Mesothelial cell of epicardium (in vitro differentiated cells): Measurements from ENCODE around the gene PHTF2. TPM values are rescaled to one million over a fixed set of nuclear protein-coding genes. Genes with fewer than 3 reads are reported as not detected.

Experiments
- DNase-seq, 2 experiments: peaks; one replicate each; pipeline ENCODE4 v3.0.0; 2021; ENCODE audit warnings: low spot score in 2 of 2; ENCODE audit not compliant: unreplicated experiment in 2 of 2
- H3K27ac Mint-ChIP-seq: 2 replicates; pipeline ENCODE4 v1.8.0; 2021; ENCODE audit warnings: mixed read lengths
- H3K27me3 Mint-ChIP-seq: 2 replicates; pipeline ENCODE4 v1.8.0; 2021; ENCODE audit warnings: low read depth, mixed read lengths
- H3K36me3 Mint-ChIP-seq: 2 replicates; pipeline ENCODE4 v1.8.0; 2021; ENCODE audit warnings: mixed read lengths
- H3K4me1 Mint-ChIP-seq: 2 replicates; pipeline ENCODE4 v1.8.0; 2021; ENCODE audit warnings: mixed read lengths
- H3K4me3 Mint-ChIP-seq: 2 replicates; pipeline ENCODE4 v1.8.0; 2021; ENCODE audit warnings: mild to moderate bottlenecking, moderate library complexity, mixed read lengths
- H3K9me3 Mint-ChIP-seq: 2 replicates; pipeline ENCODE4 v1.8.0; 2021; ENCODE audit warnings: mixed read lengths
- CTCF ChIP-seq: fragments of 200-600 bp; sonication (generic); IDR thresholded peaks from one replicate; pipeline ENCODE4 v1.5.0; 2021; ENCODE audit warnings: antibody characterized with exemption; ENCODE audit not compliant: unreplicated experiment
- total RNA-seq: library from RNA; stranded (reverse); gene quantifications from 3 replicates; pipeline ENCODE4 v1.2.1, GENCODE V29; 2021

PHTF2 gene
- total RNA-seq, 1 donor from 2014 or later: 38.2 TPM

GRCh38 chr7:77858278-77858677 lies 59.7 kb downstream of the PHTF2 start:
- Mint-ChIP-seq H3K27ac (no peak overlapping the region), H3K4me3 (no peak overlapping the region), H3K4me1 (peaks cover 1% of the 10 kb centered on the region), H3K36me3 (peaks cover 12% of the 10 kb centered on the region), H3K27me3 (no peaks in the 10 kb centered on the region), H3K9me3 (no peaks in the 10 kb centered on the region)
- no peak for TF ChIP-seq CTCF
- DNase-seq: no peak

GRCh38 chr7:77859343-77859742 lies 60.8 kb downstream of the PHTF2 start:
- Mint-ChIP-seq H3K4me3 (no peak overlapping the region), H3K36me3 (peaks cover 11% of the 10 kb centered on the region), H3K27me3 (no peaks in the 10 kb centered on the region), H3K4me1 (peaks cover 5% of the 10 kb centered on the region), H3K9me3 (no peaks in the 10 kb centered on the region), H3K27ac (no peak overlapping the region)
- no peak for DNase-seq
- no peak for TF ChIP-seq CTCF

GRCh38 chr7:77862691-77863090 lies 64.1 kb downstream of the PHTF2 start:
- Mint-ChIP-seq H3K4me1 (peaks cover 26% of the 10 kb centered on the region), H3K27me3 (no peaks in the 10 kb centered on the region), H3K27ac (no peak overlapping the region), H3K4me3 (no peak overlapping the region), H3K36me3 (no peaks in the 10 kb centered on the region), H3K9me3 (no peaks in the 10 kb centered on the region)
- TF ChIP-seq CTCF: no peak
- DNase-seq: no peak

- peaks cover 26% of the 10 kb centered on the region for H3K4me1 Mint-ChIP-seq
- H3K4me3 Mint-ChIP-seq: no peak overlapping the region
- no peaks in the 10 kb centered on the region for H3K36me3 Mint-ChIP-seq
- no peak for TF ChIP-seq CTCF
- peak overlapping the region; percentile 9 for H3K27ac Mint-ChIP-seq
- DNase-seq: no peak
- no peaks in the 10 kb centered on the region for H3K9me3 Mint-ChIP-seq
- no peaks in the 10 kb centered on the region for H3K27me3 Mint-ChIP-seq
These were observed 65.3 kb downstream of the PHTF2 start for GRCh38 chr7:77863860-77864259.

GRCh38 chr7:77866370-77866769 lies 67.8 kb downstream of the PHTF2 start:
- no peak for DNase-seq
- Mint-ChIP-seq H3K36me3 (peaks cover 20% of the 10 kb centered on the region), H3K4me3 (no peak overlapping the region), H3K27ac (peak overlapping the region; percentile 82), H3K4me1 (peaks cover 26% of the 10 kb centered on the region), H3K9me3 (peaks cover 20% of the 10 kb centered on the region), H3K27me3 (no peaks in the 10 kb centered on the region)
- TF ChIP-seq CTCF: no peak
